CD4-positive, alpha-beta T cell treated with Interleukin-6 for 4 hours (primary cell): Measurements from ENCODE around the gene PLXNA4.
A peak's percentile ranks its signal among the peaks of the same experiment; 100 is the strongest.
"Not testable (repeated sequence)": the region's sequence is repeated elsewhere in the genome, so short reads cannot be mapped to it uniquely, and the experiment has no call there.

Source experiments
- DNase-seq: peaks from one replicate; pipeline ENCODE4 v3.0.0-alpha.2; 2020; ENCODE audit warnings: mixed read lengths

Gene PLXNA4

DNA sequence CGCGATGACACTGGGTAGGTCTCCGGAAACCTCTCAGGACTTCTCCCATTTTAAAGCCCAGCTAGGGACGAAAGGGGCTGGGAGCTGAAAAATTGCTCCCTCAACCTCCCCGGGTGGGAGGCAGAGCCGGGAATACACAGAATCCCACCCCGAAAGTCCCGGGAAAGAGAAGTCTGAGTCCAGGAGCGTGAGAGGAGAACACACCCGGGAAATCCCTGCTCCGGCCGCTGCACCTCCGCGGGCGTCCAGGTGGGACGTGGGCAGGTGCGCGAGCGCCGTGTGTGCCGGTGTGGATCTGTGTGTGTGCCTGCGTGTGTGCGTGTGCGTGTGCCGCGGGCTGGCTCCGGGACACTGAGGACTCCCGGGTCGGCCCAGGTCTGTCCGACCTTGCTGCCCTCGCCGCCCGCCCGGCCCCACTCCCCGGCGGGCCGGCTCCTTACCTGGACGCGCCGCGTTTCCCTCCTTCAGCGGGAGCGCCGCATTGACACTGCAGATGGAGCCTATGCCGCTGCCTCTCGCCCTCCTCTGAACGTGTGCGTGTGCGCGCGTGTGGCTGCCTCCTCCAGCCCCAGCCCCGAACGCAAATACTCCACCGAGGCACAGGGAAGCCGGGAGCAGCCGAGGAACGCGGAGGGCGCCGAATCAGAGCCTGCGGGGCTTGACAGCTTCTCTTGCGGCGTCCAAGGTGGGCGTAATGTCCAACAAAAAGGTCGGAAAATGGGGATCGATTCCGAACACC lies at the start of gene PLXNA4:
Gene PLXNA4 (minus strand): TSS at position 489 of the 739 bp plus-strand sequence. CDS start 67,777 bp downstream, outside the sequence.
- DNase-seq: peak; percentile 14

GRCh38 chr7:132625651-132626050 lies 49.4 kb upstream of the PLXNA4 start:
- no peak for DNase-seq

DNA sequence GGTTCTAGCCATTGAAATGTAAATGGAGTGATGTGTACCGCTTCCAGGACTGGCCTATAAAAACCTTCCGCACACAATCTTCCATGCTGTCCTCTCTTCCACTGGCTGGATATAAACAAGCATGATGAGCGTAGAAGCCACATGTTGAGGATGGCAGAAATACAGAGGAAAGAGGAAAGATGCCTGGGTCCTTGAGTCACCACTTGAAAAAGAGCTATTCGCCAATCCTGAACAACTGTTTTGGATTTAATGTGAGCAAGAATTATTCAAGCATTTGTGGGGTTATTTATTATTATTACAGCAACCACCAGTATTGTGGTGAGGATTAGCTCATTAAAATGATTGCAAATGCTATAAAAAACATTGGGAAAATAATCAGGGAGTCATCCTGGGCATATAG lies 45.8 kb upstream of the PLXNA4 start:
- no peak for DNase-seq

GRCh38 chr7:132619967-132620366 lies 43.7 kb upstream of the PLXNA4 start:
- no peak for DNase-seq

DNA sequence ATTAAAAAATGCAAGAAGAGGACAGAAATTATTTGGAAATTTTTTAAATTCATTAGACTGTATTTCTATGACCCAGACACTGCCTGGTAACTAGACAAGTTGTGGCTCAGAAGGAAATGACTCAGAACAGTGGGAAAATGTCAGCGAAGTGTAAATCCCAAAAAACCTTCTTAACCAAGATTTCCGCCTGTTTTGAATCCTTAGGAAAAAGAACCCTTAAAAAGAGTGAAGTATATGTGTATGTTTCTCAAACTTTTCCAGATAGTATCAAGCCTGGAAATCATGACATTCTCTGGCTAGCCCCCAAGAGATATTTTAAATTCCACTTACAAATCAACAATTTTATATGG lies 42.7 kb upstream of the PLXNA4 start:
- no peak for DNase-seq

DNA sequence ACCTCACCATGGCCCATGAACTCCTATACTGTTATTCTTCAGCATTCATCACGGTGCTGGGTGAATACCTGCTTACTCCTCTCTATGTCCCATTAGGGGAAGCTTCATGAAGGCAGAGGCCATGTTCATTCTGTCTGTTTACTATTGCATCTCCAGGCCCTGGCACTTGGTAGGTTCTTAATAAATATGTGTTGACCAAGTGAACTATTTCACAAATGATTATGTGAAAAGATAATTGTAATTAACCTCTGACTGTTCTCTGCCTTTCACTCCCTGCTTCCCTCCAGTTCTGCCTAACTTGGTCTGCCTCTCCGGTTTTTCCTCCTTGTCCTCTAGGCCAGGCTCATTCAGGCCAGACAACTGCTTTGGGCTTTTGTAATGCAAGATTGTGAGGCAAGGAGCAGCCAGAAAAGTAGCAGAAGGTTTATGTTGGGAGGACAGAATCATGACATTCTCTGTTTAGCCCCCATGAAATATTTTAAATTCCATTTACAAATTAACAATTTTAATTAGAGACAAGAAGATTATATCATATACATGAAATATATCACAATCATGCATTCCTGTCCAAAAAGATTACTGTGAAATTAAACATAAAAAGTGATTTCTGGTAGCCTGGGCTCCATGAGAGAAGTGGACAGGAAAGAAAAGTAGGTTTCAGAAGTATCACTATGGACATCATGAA lies 42.1 kb upstream of the PLXNA4 start:
- no peak for DNase-seq

DNA sequence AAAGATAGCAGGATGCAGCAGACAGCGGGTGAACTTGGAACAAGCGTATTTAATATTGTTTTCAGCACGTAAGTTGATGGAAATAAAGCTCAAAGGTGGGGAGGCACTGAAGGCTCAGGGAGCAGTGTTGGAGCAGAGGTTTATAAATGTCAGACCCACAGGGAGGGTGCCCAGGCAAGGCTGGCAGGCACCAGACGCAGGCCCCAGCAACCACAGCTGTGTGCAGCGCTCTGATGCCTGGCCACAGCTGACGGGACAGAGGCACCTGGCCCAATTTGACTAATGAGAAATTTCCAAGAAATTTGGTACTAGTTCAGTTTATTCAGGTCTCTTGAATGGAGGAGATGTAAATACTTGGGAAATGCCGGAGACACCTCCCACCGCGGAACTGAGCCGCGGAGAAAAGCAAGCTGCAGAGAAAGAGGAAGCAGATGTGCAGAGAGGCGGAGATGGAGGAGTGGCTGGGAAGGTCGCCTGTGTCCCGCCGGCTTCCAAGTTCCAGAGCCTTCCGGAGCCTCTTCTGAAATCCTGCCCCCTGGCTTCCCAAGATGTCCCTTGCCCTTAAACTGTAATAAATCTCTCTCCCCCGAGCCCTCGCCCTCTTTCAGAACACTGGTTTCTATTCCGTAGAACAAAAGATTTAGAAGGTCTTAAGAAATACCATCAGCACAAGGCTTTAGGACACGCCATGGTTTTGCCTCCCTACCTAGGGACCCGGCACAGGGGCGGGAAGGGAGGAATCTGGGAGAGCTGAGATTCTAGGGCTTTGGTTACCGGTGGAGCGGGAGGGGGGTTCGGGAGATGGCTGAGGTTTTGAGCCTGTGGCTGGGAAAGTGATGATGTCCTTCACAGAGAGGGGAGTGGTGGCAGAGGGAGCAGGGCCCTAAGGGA lies 38.4 kb upstream of the PLXNA4 start:
- no peak for DNase-seq

DNA sequence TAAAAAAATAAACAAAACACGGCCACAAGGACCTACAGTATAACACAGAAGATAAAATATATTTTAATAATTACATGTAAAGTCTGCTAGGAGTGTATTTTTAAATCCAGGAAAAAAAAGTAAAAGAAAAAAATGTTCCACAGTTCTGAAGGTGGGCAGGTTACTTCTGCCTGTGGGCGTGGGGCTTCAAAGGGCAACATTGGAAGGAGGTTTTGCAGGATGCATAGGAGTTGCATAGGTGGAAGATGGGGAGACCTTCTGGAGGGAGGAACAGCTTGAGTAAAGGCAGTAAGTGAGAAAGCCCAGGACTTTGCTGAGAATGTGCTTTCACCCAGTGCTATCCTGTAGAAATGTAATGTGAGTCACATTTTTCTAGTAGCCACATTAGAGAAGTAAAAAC lies 37.5 kb upstream of the PLXNA4 start:
- DNase-seq: no peak

GRCh38 chr7:132610995-132611394 lies 34.7 kb upstream of the PLXNA4 start:
- no peak for DNase-seq

DNA sequence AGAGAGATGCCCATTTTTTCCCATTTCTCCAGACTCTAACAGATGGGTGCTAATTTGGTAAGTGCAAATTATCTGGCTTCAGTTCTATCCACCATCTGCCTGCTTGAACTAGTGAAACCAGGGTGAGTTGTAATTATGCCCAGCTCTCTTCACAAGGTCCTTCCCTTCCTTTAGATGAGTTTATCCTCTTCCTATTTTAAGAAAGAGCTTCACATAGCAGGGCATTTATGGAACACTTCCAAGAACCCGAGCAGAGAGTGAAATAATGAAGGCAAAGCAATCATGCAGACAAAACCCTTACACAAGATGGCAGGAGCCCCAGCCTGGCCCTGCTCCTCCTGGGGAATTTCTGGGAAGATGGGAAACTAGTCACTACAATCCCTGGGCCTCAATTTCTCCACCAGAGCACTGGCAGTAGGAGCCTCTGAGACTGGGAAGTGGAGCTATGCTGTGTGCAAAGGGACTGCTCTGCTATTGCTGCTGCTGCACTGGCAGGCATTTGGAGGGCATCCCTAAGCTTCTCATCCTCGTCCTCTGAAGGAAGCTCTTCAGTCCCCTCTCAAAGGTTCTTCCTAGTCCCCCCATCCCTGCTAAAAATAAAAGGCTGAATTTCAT lies 33.7 kb upstream of the PLXNA4 start:
- no peak for DNase-seq

GRCh38 chr7:132609222-132609621 lies 33.0 kb upstream of the PLXNA4 start:
- DNase-seq: no peak

DNA sequence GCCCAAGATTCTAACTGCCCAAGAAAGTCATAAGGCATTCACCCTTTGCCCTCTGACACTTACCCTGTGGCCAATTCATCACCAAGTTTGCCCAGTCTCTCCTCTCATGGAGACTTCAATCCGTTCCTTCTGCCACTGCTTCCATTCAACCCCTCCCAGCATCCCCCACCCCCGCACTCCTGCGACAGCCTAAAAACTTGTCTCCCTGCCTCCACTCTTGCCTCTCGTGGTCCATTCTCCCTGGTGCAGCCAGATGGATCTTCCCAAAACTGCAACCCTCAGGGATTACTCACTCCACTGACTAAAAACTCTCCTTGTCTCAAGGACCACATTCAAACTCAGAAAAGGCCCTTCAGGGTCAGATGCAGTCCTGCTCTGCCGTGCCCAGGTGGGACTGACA lies 32.3 kb upstream of the PLXNA4 start:
- no peak for DNase-seq

DNA sequence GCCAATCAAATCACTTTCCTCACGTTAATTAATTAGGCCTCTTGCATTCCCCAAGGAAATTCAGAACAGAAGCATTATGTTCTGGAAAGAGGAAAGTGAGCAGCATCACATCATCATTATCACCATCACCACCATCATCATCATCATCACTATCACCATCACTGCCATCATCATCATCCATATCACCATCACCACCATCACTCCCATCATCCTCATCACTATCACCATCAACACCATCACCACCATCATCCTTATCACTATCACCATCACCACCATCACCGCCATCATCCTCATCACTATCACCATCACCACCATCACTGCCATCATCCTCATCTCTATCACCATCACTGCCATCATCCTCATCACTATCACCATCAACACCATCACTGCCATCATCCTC lies 31.4 kb upstream of the PLXNA4 start:
- DNase-seq: no peak

- DNase-seq: no peak
Observed at GRCh38 chr7:132604121-132604520, 27.9 kb upstream of the PLXNA4 start.

DNA sequence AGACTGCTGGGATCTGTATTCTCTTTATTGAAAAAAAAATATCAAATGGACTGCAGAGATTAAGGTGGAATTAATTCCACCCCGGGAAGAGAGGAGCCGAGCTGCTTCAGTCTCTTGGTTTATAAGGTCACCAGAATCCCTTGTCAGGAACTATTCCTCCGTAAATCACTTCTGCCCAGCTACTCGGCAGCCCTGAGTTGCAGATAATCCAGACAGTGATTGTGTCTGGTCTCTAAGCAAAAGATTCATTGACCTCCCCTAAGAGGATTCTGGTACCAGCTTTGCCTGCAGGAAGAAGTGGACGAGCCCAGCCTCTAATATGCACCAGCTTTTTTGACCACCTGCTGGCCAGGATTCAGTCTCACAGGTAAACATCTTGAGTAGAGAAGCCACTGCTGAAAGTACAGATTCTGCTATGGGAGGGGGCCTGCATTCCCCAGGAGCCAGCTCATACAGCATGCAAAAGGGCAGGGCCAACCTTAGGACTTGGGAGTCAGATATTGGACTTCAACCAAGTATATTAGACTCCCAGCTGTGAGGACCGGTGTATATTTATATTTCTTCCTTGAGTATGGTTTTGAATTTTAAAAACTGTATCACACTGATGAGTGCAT lies 27.1 kb upstream of the PLXNA4 start:
- DNase-seq: no peak

DNA sequence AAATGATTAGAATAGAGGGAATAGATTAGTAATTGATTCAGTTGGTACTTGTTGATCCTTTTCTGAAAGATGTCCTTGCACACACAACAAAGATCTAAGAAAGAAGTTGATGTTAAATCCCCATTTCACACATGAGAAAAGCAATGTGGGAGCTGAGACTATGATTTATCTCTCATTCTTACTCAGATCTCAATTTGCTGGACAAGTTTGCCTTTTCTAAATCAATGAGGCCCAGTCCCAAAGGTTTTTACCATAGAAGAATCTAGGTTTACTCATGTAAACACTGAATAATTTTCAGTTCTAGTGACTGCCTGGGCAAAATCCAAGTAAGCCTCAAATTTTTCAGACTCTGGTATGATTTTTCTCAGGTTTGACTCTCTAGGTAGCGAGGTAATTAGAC lies 25.5 kb upstream of the PLXNA4 start:
- no peak for DNase-seq

DNA sequence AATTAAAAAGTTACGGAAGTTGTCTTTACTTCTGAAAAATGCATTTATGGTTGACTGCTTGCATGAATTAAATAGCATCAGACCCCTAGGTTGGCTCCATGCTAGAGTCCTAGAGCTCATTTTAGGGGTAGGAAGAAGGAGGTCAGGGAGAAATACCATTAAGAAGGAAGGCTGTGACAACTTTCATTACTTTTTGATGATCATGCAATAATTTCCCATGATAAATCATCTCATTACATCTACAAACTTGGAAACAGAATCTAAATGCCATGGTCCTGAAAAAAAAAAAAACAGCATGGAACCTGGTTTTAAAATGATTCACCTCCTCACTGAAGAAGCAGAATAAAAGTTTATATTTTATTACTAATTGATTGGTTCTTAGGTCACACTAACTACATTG lies 20.3 kb upstream of the PLXNA4 start:
- no peak for DNase-seq

- DNase-seq: not testable (repeated sequence)
Observed at GRCh38 chr7:132594741-132595140, 18.5 kb upstream of the PLXNA4 start.

- DNase-seq: no peak
Observed at GRCh38 chr7:132592936-132593335, 16.7 kb upstream of the PLXNA4 start.

DNA sequence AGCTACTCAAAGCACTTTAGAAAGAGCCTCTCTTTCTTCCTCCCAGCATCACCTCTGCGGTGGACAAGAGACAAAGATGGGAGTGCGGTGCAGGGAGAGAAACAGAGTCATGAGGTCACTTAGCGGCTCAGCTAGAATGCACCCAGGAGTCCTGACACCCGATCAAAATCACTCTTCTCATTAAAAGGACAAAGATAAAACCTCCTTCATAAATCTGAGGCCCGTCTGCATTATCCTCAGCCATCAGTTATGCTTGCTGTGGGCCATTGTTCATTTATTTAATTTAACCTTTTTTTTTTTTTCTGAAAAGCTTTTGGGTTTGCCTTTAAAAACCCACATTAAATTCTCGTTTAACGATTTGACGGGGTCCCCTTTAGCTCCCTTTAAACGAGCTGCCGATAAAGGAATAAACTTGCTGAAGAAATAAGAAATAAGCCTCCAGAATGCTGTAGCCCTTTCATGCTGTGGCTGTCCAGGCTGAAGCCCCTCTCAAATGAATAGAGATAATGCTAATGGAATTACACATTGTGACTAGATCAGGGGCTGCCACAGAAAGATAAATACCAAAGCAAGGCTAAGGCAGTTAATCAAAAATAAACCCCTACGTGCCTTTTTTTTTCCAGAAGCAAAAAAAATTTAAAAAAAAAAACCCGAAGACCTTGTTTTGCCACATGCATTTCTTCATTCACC lies 16.1 kb upstream of the PLXNA4 start:
- no peak for DNase-seq

DNA sequence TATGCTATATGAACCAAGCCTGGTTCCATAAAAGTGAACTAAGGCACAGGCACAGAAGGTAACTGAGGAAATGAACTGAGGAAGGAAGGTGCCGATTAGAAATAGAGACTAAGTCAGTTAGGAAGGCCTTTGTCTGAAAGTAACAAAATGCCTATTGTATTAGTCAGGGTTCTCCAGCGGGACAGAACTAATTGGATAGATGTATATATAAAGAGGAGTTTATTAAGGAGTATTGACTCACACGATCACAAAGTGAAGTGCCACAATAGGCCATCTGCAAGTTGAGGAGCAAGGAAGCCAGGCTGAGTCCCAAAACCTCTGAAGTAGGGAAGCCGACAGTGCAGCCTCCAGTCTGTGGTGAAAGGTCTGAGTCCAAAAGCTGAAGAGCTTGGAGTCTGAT lies 13.9 kb upstream of the PLXNA4 start:
- DNase-seq: no peak

GRCh38 chr7:132588596-132588995 lies 12.3 kb upstream of the PLXNA4 start:
- no peak for DNase-seq
